Upper lobe of left lung (tissue), 6 donors: ENCODE measurements around the gene STC2. TPM values are rescaled to one million over a fixed set of nuclear protein-coding genes. Genes with fewer than 3 reads are reported as not detected.

Experiments
- ATAC-seq, 2 donors: fragments of 200-7000 bp; cut with Tn5 transposase; one replicate each; pipeline ENCODE4 v1.9.1; 2022; ENCODE audit warnings: mild to moderate bottlenecking in 2 of 2, moderate library complexity in 2 of 2; ENCODE audit not compliant: low FRiP score in 2 of 2
- DNase-seq, 2 donors: peaks; one replicate each; pipeline ENCODE4 v3.0.0-alpha.2; 2019 to 2020
- H3K27ac ChIP-seq, 4 donors: fragments of 200-600 bp; sonication (generic); one replicate each; pipeline ENCODE4 v1.5.1; 2016 to 2019
- H3K27me3 ChIP-seq, 4 donors: fragments of 200-600 bp; sonication (generic); one replicate each; pipeline ENCODE4 v1.5.1; 2017 to 2019
- H3K36me3 ChIP-seq, 4 donors: fragments of 200-600 bp; sonication (generic); one replicate each; pipeline ENCODE4 v1.5.1; 2016 to 2019
- H3K4me1 ChIP-seq, 4 donors: fragments of 200-600 bp; sonication (generic); one replicate each; pipeline ENCODE4 v1.5.1; 2018 to 2019
- H3K4me3 ChIP-seq, 4 donors: fragments of 200-600 bp; sonication (generic); one replicate each; pipeline ENCODE4 v1.5.1; 2017 to 2019; ENCODE audit warnings: mild to moderate bottlenecking in 2 of 4, moderate library complexity in 1 of 4
- H3K9me3 ChIP-seq, 4 donors: fragments of 200-600 bp; sonication (generic); one replicate each; pipeline ENCODE4 v1.5.1; 2018 to 2019
- EP300 ChIP-seq, 4 donors: sonication (generic); formaldehyde crosslinking; IDR thresholded peaks; one replicate each; pipeline ENCODE4 v1.5.1; 2017; ENCODE audit warnings: antibody characterized with exemption in 4 of 4, control low read depth in 2 of 4
- POLR2A ChIP-seq, 4 donors: fragments of 450-650 bp; IDR thresholded peaks; one replicate each; pipeline ENCODE4 v1.5.1; 2016 to 2017; ENCODE audit warnings: antibody characterized with exemption in 4 of 4, mild to moderate bottlenecking in 2 of 4
- POLR2AphosphoS5 ChIP-seq, 2 donors: sonication (generic); formaldehyde crosslinking; IDR thresholded peaks; one replicate each; pipeline ENCODE4 v1.5.1; 2017; ENCODE audit warnings: antibody characterized with exemption in 2 of 2
- WGBS, 2 donors: methylation state at CpG; one replicate each; pipeline ENCODE4 v1.1.5; 2017 to 2018; 5-methylcytosine and 5-hydroxymethylcytosine counted together
- total RNA-seq, 6 donors: library from RNA; depleted of rRNA in 4 of 6; stranded (reverse); fragments of >200 nt in 4 of 6; gene quantifications; one replicate each; pipeline versions ENCODE4 v1.1.0 to v1.2.1, GENCODE V29; 2016 to 2021
- TF ChIP-seq, protein P1 (sequence below), 6 experiments: fragments of 450-650 bp in 4 of 6; fragments of 200-600 bp in 2 of 6; sonication (generic) in 2 of 6; IDR thresholded peaks; one replicate each; pipeline ENCODE4 v1.5.1; 2016 to 2019; ENCODE audit warnings: antibody characterized with exemption in 6 of 6
- donor health status: DM: no; HTN: no; CAD: no; lungs with moderate emphysema.
- donor health status: DM: no; HTN: yes; CAD: no; lungs with severe emphysema.

STC2 gene
- total RNA-seq, 6 donors from 2014 or later = 1.0 to 11.4 (median 6.2) TPM

DNA sequence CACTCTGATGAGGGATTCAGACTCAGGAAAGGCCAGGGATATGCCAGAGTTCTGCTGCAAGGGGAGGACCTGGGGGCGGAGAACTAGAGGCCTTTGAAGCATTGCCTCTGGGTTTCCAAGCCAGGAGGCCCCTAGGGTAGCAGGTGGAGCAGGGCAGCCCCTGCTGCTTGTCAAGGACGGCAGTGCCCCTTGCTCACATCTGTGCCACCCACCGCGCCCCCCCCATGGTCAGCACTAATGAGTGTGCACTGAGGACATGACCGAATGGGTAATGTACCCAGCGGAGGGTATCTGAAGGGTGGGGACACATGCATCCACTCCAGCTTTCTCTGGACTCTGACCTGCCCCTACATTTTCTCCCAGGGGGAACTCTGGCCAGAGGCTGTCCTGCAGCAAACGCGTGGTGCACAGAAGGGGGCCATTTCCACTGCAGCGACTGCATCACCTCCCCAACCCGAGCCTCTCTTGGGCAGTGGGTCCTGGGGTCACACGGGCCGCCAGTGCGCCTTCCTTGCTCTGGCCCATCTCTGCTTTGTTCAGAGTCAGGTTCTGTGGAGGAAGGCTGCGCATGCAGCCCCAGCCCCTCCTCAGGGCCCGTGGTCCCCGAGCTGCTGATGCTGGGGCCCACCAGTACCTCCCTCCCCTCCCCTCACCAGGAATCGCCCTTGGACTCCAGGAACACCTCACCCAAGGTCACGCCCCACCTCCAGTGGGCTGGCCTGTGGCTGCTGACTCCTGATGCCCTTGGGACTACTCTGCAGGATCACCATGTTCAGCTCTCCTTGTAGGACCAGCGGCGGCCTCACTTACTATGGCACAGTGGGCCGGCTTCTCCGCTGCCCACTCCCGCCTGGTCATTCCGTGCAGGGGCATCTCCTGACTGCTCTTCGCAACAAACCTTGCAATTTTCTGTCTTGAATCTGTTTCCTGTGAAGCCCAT is 31.2 kb downstream of the STC2 start:
- no peak for DNase-seq
- Histone ChIP-seq H3K4me3 (no peak overlapping the region), H3K4me1 (peaks cover 9 to 21% (median 11%) of the 10 kb centered on the region in 4 donors), H3K27ac (no peak overlapping the region), H3K9me3 (no peaks in the 10 kb centered on the region), H3K27me3 (peaks cover 0 to 3% (median 0%) of the 10 kb centered on the region in 4 donors), H3K36me3 (no peaks in the 10 kb centered on the region)
- ATAC-seq = no peak
- WGBS, 2 donors = 89 to 94% methylated on average over 12 to 23 of the region's 25 CpGs
- no peak for TF ChIP-seq POLR2A (IDR thresholded peaks at IDR 0.05)
- TF ChIP-seq POLR2AphosphoS5 (IDR thresholded peaks at IDR 0.05) = no peak
- TF ChIP-seq, protein P1, sequence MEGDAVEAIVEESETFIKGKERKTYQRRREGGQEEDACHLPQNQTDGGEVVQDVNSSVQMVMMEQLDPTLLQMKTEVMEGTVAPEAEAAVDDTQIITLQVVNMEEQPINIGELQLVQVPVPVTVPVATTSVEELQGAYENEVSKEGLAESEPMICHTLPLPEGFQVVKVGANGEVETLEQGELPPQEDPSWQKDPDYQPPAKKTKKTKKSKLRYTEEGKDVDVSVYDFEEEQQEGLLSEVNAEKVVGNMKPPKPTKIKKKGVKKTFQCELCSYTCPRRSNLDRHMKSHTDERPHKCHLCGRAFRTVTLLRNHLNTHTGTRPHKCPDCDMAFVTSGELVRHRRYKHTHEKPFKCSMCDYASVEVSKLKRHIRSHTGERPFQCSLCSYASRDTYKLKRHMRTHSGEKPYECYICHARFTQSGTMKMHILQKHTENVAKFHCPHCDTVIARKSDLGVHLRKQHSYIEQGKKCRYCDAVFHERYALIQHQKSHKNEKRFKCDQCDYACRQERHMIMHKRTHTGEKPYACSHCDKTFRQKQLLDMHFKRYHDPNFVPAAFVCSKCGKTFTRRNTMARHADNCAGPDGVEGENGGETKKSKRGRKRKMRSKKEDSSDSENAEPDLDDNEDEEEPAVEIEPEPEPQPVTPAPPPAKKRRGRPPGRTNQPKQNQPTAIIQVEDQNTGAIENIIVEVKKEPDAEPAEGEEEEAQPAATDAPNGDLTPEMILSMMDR (IDR thresholded peaks at IDR 0.05) = no peak
- no peak for TF ChIP-seq EP300 (IDR thresholded peaks at IDR 0.05)

GRCh38 chr5:173295796-173296195 is 32.4 kb downstream of the STC2 start:
- ATAC-seq (no peak), DNase-seq (no peak)
- peaks cover 0 to 3% (median 0%) of the 10 kb centered on the region in 4 donors for H3K27me3 ChIP-seq
- no peak overlapping the region for H3K4me3 ChIP-seq
- no peaks in the 10 kb centered on the region for H3K36me3 ChIP-seq
- WGBS, 2 donors = 94 to 100% methylated on average over 1 of the region's 1 CpG
- H3K27ac ChIP-seq = no peak overlapping the region
- H3K9me3 ChIP-seq = no peaks in the 10 kb centered on the region
- peaks cover 8 to 15% (median 10%) of the 10 kb centered on the region in 4 donors for H3K4me1 ChIP-seq
- no peak for TF ChIP-seq POLR2A (IDR thresholded peaks at IDR 0.05)
- TF ChIP-seq EP300 (IDR thresholded peaks at IDR 0.05) = no peak
- TF ChIP-seq, protein P1 (IDR thresholded peaks at IDR 0.05) = no peak
- no peak for TF ChIP-seq POLR2AphosphoS5 (IDR thresholded peaks at IDR 0.05)

GRCh38 chr5:173294673-173295320 is 33.4 kb downstream of the STC2 start:
- H3K4me1 ChIP-seq = peaks cover 8 to 15% (median 10%) of the 10 kb centered on the region in 4 donors
- H3K36me3 ChIP-seq = no peaks in the 10 kb centered on the region
- peaks cover 0 to 3% (median 0%) of the 10 kb centered on the region in 4 donors for H3K27me3 ChIP-seq
- no peak overlapping the region for H3K4me3 ChIP-seq
- no peak for DNase-seq
- H3K9me3 ChIP-seq = no peaks in the 10 kb centered on the region
- 26 to 40% methylated on average over 5 to 10 of the region's 10 CpGs for WGBS, 2 donors
- no peak for ATAC-seq
- TF ChIP-seq POLR2AphosphoS5 (IDR thresholded peaks at IDR 0.05) (no peak), EP300 (IDR thresholded peaks at IDR 0.05) (peak in 1 of 4 donors; percentile 17)
- no peak overlapping the region for H3K27ac ChIP-seq

GRCh38 chr5:173293817-173294672 is 34.2 kb downstream of the STC2 start:
- no peaks in the 10 kb centered on the region for H3K9me3 ChIP-seq
- peak; percentile 61 to 88 for ATAC-seq
- H3K36me3 ChIP-seq = no peaks in the 10 kb centered on the region
- 11 to 15% methylated on average over 29 to 37 of the region's 37 CpGs for WGBS, 2 donors
- H3K4me3 ChIP-seq = peak overlapping the region in 1 of 4 donors; percentile 1
- H3K4me1 ChIP-seq = peaks cover 8 to 15% (median 10%) of the 10 kb centered on the region in 4 donors
- H3K27me3 ChIP-seq = peaks cover 0 to 3% (median 0%) of the 10 kb centered on the region in 4 donors
- no peak overlapping the region for H3K27ac ChIP-seq
- DNase-seq = peak in 1 of 2 donors; percentile 57
- no peak for TF ChIP-seq EP300 (IDR thresholded peaks at IDR 0.05)
- TF ChIP-seq, protein P1 (IDR thresholded peaks at IDR 0.05) = peak; percentile 72 to 91 (median 83)
